HepG2 (cell line): Measurements from ENCODE around the gene THADA. TPM values are rescaled to one million over a fixed set of nuclear protein-coding genes. Genes with fewer than 3 reads are reported as not detected.
A peak's percentile ranks its signal among the peaks of the same experiment; 100 is the strongest.

Experiments
- ARHGAP35 ChIP-seq: sonication (generic); formaldehyde crosslinking; IDR thresholded peaks from 2 replicates; pipeline ENCODE4 v1.9.0; 2022; ENCODE audit warnings: mild to moderate bottlenecking, inconsistent platforms, moderate library complexity, missing genetic modification reagents, borderline replicate concordance
- ATF3 ChIP-seq: sonication (generic); formaldehyde crosslinking; IDR thresholded peaks from 2 replicates; pipeline ENCODE4 v1.4.0; 2020; ENCODE audit warnings: missing genetic modification reagents
- CBX5 ChIP-seq: sonication (generic); formaldehyde crosslinking; IDR thresholded peaks from 2 replicates; pipeline ENCODE4 v1.4.0; 2020; ENCODE audit warnings: missing genetic modification reagents, borderline replicate concordance
- ETV5 ChIP-seq: IDR thresholded peaks from 2 replicates; pipeline ENCODE4 v1.6.1; 2018; ENCODE audit warnings: missing biosample characterization, missing genetic modification reagents, inconsistent platforms, borderline replicate concordance
- FOXO4 ChIP-seq: sonication (generic); formaldehyde crosslinking; conservative IDR thresholded peaks from 2 replicates; pipeline ENCODE4 v1.8.1; 2023; ENCODE audit warnings: missing genetic modification reagents
- GATAD1 ChIP-seq: IDR thresholded peaks from 2 replicates; pipeline ENCODE4 v1.6.1; 2016; ENCODE audit warnings: missing genetic modification reagents, missing compliant biosample characterization
- NCOA2 ChIP-seq: sonication (generic); formaldehyde crosslinking; IDR thresholded peaks from 2 replicates; pipeline ENCODE4 v1.8.0; 2022; ENCODE audit warnings: inconsistent platforms
- NFIC ChIP-seq: IDR thresholded peaks from 2 replicates; pipeline ENCODE4 v1.6.1; 2012; ENCODE audit warnings: mild to moderate bottlenecking, low read length, inconsistent platforms
- RARG ChIP-seq: sonication (generic); formaldehyde crosslinking; IDR thresholded peaks from 2 replicates; pipeline ENCODE4 v1.4.0; 2020; ENCODE audit warnings: low read depth, mild to moderate bottlenecking, missing genetic modification reagents
- SATB2 ChIP-seq: sonication (generic); formaldehyde crosslinking; IDR thresholded peaks from 2 replicates; pipeline ENCODE4 v1.5.0; 2020; ENCODE audit warnings: missing genetic modification reagents
- SMAD1 ChIP-seq: sonication (generic); formaldehyde crosslinking; IDR thresholded peaks from 2 replicates; pipeline ENCODE4 v1.4.0; 2020; ENCODE audit warnings: missing genetic modification reagents, low read depth, mild to moderate bottlenecking, borderline replicate concordance
- ZNF468 ChIP-seq: sonication (generic); formaldehyde crosslinking; IDR thresholded peaks from 2 replicates; pipeline ENCODE4 v1.8.0; 2022; ENCODE audit warnings: mild to moderate bottlenecking, moderate library complexity, missing genetic modification reagents
- ZNF572 ChIP-seq: sonication (generic); formaldehyde crosslinking; IDR thresholded peaks from 2 replicates; pipeline ENCODE4 v1.5.1; 2020; ENCODE audit warnings: mild to moderate bottlenecking, missing genetic modification reagents
- ZSCAN22 ChIP-seq: sonication (generic); formaldehyde crosslinking; IDR thresholded peaks from 2 replicates; pipeline ENCODE4 v1.4.0; 2020; ENCODE audit warnings: mild to moderate bottlenecking, missing genetic modification reagents
- polyA plus RNA-seq, 8 experiments: library from polyadenylated mRNA; depleted of rRNA in 3 of 8; stranded (reverse) in 7 of 8; unstranded in 1 of 8; fragments of >200 nt; fragmentation: Illumina TruSeq in 4 of 8; extraction: Trizol in 4 of 8; gene quantifications; 2 replicates each; pipeline versions ENCODE4 v1.2.1 to v1.2.3, GENCODE V29; 2011 to 2016; ENCODE audit warnings: low read depth in 4 of 8, missing spikeins in 1 of 8, mixed read lengths in 1 of 8; ENCODE audit not compliant: insufficient read depth in 1 of 8
- total RNA-seq, 5 experiments: library from RNA; depleted of rRNA; stranded (reverse); fragments of >200 nt; fragmentation: Illumina TruSeq; extraction: Trizol; gene quantifications; 2 replicates each; pipeline ENCODE4 v1.2.3, GENCODE V29; 2016; ENCODE audit warnings: low read depth in 1 of 5
- TF ChIP-seq, protein P1 (sequence below): sonication (generic); formaldehyde crosslinking; IDR thresholded peaks from 2 replicates; pipeline ENCODE4 v1.4.0; 2020; ENCODE audit warnings: missing genetic modification reagents
- TF ChIP-seq, protein P2 (sequence below): sonication (generic); formaldehyde crosslinking; IDR thresholded peaks from 2 replicates; pipeline ENCODE4 v1.8.1; 2022; ENCODE audit warnings: low read depth, mild to moderate bottlenecking, missing genetic modification reagents
- TF ChIP-seq, protein P3 (sequence below): sonication (generic); formaldehyde crosslinking; IDR thresholded peaks from 2 replicates; pipeline ENCODE4 v1.8.0; 2022; ENCODE audit warnings: low read depth, missing genetic modification reagents
- TF ChIP-seq, protein P4 (sequence below): sonication (generic); formaldehyde crosslinking; IDR thresholded peaks from 2 replicates; pipeline ENCODE4 v1.4.0; 2020; ENCODE audit warnings: missing genetic modification reagents

The THADA gene
- total and polyA plus RNA-seq, 2 of the 13 experiments (the other 11 are each of a cell fraction or from before 2014, with no cell fraction given) = 12.7 to 21.7 TPM

- TF ChIP-seq, protein P1, sequence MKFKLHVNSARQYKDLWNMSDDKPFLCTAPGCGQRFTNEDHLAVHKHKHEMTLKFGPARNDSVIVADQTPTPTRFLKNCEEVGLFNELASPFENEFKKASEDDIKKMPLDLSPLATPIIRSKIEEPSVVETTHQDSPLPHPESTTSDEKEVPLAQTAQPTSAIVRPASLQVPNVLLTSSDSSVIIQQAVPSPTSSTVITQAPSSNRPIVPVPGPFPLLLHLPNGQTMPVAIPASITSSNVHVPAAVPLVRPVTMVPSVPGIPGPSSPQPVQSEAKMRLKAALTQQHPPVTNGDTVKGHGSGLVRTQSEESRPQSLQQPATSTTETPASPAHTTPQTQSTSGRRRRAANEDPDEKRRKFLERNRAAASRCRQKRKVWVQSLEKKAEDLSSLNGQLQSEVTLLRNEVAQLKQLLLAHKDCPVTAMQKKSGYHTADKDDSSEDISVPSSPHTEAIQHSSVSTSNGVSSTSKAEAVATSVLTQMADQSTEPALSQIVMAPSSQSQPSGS (CRISPR knock-in tag) = peak; percentile 59; the same call in 1 of the 2 replicates
- TF ChIP-seq ETV5 = peak; percentile 40; the same call in 1 of the 2 replicates
- peak; percentile 74; the same call in 1 of the 2 replicates for TF ChIP-seq CBX5 (CRISPR knock-in tag)
- TF ChIP-seq NFIC = no peak
- TF ChIP-seq RARG = no peak
- no peak; the same call in 1 of the 2 replicates for TF ChIP-seq ARHGAP35 (CRISPR knock-in tag)
- TF ChIP-seq, protein P2, sequence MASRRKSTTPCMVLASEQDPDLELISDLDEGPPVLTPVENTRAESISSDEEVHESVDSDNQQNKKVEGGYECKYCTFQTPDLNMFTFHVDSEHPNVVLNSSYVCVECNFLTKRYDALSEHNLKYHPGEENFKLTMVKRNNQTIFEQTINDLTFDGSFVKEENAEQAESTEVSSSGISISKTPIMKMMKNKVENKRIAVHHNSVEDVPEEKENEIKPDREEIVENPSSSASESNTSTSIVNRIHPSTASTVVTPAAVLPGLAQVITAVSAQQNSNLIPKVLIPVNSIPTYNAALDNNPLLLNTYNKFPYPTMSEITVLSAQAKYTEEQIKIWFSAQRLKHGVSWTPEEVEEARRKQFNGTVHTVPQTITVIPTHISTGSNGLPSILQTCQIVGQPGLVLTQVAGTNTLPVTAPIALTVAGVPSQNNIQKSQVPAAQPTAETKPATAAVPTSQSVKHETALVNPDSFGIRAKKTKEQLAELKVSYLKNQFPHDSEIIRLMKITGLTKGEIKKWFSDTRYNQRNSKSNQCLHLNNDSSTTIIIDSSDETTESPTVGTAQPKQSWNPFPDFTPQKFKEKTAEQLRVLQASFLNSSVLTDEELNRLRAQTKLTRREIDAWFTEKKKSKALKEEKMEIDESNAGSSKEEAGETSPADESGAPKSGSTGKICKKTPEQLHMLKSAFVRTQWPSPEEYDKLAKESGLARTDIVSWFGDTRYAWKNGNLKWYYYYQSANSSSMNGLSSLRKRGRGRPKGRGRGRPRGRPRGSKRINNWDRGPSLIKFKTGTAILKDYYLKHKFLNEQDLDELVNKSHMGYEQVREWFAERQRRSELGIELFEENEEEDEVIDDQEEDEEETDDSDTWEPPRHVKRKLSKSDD (CRISPR knock-in tag) = 0 out of 2 replicates have a peak, but pooled peaks have one; percentile 54
- no peak for TF ChIP-seq SATB2 (CRISPR knock-in tag)
- peak; percentile 75 for TF ChIP-seq NCOA2
- TF ChIP-seq SMAD1 (CRISPR knock-in tag) = 0 out of 2 replicates have a peak, but pooled peaks have one; percentile 25
- no peak for TF ChIP-seq ZNF572 (CRISPR knock-in tag)
- no peak for TF ChIP-seq ZNF468 (CRISPR knock-in tag)
- peak; percentile 78 for TF ChIP-seq ATF3 (CRISPR knock-in tag)
- TF ChIP-seq GATAD1 (CRISPR knock-in tag) = peak; percentile 83
- no peak for TF ChIP-seq ZSCAN22 (CRISPR knock-in tag)
- TF ChIP-seq, protein P3, sequence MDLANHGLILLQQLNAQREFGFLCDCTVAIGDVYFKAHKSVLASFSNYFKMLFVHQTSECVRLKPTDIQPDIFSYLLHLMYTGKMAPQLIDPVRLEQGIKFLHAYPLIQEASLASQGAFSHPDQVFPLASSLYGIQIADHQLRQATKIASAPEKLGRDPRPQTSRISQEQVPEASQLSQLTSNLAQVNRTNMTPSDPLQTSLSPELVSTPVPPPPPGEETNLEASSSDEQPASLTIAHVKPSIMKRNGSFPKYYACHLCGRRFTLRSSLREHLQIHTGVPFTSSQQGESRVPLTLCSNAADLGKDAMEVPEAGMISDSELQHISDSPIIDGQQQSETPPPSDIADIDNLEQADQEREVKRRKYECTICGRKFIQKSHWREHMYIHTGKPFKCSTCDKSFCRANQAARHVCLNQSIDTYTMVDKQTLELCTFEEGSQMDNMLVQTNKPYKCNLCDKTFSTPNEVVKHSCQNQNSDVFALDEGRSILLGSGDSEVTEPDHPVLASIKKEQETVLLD (CRISPR knock-in tag) = peak; percentile 21; the same call in 1 of the 2 replicates
- TF ChIP-seq, protein P4, sequence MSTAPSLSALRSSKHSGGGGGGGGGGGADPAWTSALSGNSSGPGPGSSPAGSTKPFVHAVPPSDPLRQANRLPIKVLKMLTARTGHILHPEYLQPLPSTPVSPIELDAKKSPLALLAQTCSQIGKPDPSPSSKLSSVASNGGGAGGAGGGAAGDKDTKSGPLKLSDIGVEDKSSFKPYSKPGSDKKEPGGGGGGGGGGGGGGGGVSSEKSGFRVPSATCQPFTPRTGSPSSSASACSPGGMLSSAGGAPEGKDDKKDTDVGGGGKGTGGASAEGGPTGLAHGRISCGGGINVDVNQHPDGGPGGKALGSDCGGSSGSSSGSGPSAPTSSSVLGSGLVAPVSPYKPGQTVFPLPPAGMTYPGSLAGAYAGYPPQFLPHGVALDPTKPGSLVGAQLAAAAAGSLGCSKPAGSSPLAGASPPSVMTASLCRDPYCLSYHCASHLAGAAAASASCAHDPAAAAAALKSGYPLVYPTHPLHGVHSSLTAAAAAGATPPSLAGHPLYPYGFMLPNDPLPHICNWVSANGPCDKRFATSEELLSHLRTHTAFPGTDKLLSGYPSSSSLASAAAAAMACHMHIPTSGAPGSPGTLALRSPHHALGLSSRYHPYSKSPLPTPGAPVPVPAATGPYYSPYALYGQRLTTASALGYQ = 0 out of 2 replicates have a peak, but pooled peaks have one; percentile 63
- TF ChIP-seq FOXO4 = 0 out of 2 replicates have a peak, but pooled peaks have one; percentile 75
Measured at GRCh38 chr2:43221763-43222474, 373.9 kb downstream of the THADA start (continued).
